Pons (tissue), 1 donor: ENCODE measurements around the gene POLR3C.

Experiments
- DNase-seq: peaks from one replicate; pipeline ENCODE4 v3.0.0-alpha.2; 2016; ENCODE audit warnings: low spot score

POLR3C gene

DNA sequence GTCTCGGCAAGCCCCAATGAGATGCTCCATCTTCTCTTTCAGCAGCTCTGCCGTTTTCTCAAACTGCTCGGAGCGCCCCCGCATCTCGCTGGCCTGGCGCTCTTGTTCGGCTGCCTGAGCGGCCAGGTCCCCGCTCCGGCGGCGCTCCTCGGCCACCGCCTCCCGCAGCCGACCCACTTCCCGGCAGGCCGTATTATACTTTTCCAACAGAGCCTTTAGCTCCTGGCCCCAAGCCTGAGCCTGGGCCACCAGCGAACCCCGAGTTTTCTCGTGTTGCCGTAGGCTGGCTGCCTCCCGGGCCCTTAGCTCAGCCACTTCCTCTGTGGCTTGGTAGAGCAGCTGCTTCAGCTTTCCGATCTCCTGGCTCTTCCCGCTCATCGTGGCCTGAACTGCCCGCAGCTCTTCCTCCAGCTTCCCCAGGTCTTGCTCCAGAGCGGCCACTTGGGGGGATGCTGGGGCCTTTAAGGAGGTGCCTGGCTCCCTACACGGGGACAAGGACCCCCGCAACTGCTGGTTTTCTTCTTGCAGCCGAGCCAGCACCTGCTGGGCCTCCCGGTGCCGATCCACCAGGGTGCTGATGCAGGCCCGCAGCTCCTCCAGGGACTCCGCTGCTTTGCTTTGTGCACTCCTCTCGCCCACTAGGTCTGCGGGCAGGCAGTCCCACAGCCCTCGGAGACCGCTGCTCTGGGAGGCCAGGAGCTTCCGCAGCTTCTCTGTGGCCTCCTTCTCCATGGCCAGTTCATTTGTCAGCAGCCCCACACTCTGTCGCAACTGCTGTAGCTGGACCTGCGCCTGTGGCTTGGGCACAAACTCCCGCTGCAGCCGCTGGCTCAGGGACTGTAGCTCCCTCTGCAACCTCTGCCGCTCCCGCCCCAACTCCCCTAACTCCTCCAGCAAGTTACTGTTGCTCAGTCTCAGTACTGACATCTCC is 48.3 kb downstream of the POLR3C start:
- no peak for DNase-seq

GRCh38 chr1:145874646-145875045 is 50.6 kb downstream of the POLR3C start:
- no peak for DNase-seq

DNA sequence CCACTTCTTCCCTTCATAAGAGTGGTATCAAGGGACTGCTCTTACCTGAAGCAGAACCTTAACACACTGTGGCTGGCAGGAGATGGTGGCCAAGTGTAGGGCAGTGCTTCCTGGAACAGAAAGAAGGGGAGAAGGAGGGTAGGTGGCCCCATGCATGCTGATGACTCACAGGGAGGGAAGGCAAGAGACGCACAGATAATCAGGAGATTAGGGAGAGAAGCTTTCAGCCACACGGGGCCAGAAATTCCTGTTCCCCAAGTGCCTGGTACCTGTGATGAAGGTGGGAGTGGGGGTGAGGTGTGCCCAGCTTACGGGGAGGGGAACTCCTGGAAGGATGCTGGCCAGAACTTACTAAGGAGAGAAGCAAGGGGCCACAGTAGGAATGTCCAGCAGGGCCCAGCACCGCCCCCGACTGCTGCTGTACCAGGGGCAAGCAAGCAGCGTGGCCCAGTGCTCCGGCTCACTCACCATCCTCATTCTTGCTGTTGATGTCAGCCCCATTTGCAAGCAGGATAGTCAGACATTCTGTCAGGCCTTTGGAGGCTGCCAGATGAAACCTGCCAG is 54.0 kb downstream of the POLR3C start:
- no peak for DNase-seq

- DNase-seq: no peak
Measured at GRCh38 chr1:145878724-145879123, 54.7 kb downstream of the POLR3C start.

- DNase-seq: no peak
Measured at GRCh38 chr1:145879775-145880174, 55.8 kb downstream of the POLR3C start.

- no peak for DNase-seq
Measured at GRCh38 chr1:145884675-145885074, 60.7 kb downstream of the POLR3C start.

DNA sequence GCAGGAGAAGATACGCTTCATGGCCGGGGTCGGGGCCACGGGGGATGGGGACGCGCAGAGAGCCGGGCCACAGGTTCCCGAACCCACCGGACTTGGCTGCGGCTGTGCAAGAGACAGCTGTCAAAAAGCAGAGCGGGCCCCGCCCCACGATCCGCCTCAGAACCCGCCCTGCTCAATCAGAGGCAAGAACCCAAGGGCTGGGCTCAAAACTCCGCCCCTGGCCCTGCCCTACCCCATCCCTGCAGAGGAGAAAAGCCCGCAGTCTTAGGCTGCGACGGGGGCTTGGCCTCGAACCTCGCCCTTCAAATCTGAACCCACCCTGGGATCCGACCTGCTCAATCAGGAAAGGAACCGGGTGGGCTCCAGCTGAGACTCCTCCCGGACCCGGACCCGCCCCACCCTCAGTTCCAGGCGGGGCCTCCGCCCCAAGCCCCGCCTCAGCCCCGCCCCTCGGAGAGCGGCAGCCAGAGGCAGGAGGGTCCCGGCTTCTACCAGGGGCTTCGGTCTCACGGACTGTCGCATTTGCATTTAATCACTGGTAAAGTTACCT is 61.8 kb downstream of the POLR3C start, which contains the start of gene ANKRD35:
ANKRD35 (minus strand) TSS at position 129 of the 550 bp plus-strand sequence; CDS start at position 21, 108 bp downstream.
- DNase-seq: peak; percentile 61

- no peak for DNase-seq
Measured at GRCh38 chr1:145886390-145886789, 62.4 kb downstream of the POLR3C start.

GRCh38 chr1:145886816-145887215 is 62.8 kb downstream of the POLR3C start:
- no peak for DNase-seq

- DNase-seq: no peak
Measured at GRCh38 chr1:145887631-145888030, 63.6 kb downstream of the POLR3C start.

- DNase-seq: no peak
Measured at GRCh38 chr1:145889722-145890121, 65.7 kb downstream of the POLR3C start.

GRCh38 chr1:145891143-145891542 is 67.1 kb downstream of the POLR3C start:
- DNase-seq: no peak

DNA sequence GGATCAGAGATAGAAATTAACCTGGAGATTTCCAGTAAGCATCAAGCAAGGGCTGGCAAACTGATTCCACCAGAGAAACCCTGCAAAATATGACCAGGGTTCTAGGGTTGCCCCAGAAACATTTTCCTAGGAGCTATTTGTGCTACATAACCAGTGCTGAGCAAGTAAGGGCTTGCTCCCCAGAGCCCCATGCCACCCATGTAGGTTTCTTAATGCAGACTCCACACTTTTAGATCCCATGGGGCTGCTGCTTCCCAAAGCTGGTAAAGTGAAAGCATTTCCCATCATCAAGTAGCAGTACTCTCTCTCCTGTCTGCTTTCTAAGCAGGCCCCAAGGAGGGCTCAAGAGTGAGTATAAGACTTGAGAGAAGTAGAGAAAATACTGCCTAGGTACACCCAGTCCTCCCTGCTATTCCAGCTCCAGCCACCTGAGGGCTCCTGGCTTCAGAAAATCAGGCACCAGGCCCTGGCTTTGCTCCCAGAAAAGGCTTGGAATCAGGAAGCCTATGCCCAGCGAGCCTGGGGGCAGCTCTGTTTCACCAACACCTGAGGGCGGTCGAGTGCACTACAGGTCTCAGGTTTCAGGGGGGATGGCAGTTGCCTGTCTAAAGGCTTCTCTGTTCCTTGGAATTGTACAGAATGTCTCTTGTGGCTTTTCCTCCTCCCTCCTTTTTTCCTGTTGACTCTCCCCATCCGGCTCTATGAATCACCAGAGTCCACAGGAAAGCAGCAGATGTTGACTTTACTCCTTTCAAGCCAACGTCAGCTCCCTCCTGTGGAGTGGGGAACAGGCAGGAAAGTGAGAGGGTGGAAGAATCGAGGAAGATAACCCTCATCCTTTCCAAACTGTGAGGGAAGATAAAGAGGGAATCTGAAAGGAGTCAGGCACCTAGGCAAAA is 67.8 kb downstream of the POLR3C start:
- DNase-seq: peak; percentile 95

DNA sequence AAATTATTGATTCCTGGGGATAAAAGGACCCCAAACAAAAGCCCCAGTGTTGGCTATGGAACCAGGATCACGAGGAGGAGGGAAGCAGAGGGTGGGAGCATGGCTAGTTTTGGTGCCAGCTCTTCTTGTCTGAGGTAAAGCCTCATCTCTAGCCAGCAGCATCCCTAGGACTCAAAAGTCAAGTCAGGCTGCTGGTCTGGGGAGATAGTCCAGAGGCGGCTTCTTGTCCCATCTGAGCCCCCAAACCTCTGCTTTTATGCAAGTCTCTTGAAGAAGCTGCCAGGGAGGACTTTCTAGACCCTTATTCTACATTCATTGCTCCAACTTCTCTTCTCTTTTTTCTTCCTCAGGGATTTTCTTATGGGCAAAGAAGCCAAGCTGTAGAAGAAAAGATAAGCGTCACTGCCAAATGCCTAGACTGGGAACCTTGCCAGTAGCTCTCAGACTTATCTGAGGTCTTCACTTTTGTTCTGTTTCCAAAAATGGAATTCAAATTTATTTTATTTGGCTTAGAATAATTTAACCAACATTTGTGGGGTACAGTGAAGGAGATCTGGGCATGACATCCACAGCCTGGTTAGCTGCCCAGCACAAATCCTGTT is 68.6 kb downstream of the POLR3C start:
- no peak for DNase-seq

- no peak for DNase-seq
Measured at GRCh38 chr1:145893306-145894055, 69.5 kb downstream of the POLR3C start.
